PC-9 (cell line): ENCODE results near the gene EIF4E1B. TPM values are rescaled to one million over a fixed set of nuclear protein-coding genes. Genes with fewer than 3 reads are reported as not detected.

Experiments
- BruUV-seq: library from RNA; stranded (reverse); fragments of 400-500 nt; replicated peaks from 2 replicates; lab custom pipeline; 2021; lab: Mats Ljungman, UMichigan
- CTCF ChIA-PET: fragments of 300-600 bp; sonication (Branson Sonifier 250); formaldehyde crosslinking; loops from one replicate; lab custom pipeline; 2022; ENCODE audit warnings: antibody characterized with exemption; lab: Charles Lee
- POLR2A ChIA-PET: fragments of 300-600 bp; sonication (Branson Sonifier 250); formaldehyde crosslinking; loops from one replicate; lab custom pipeline; 2022; ENCODE audit warnings: antibody characterized with exemption; ENCODE audit not compliant: unreplicated experiment; lab: Charles Lee
- DNase-seq, 2 experiments: peaks; one replicate each; pipeline versions ENCODE4 v3.0.0 to v3.0.0-alpha.2; 2015 to 2022; ENCODE audit warnings: mixed read lengths in 1 of 2
- H2AFZ ChIP-seq: fragments of 200-600 bp; sonication (generic); 2 replicates; pipeline ENCODE4 v1.8.1; 2017; ENCODE audit warnings: antibody characterized with exemption
- H3F3A ChIP-seq: fragments of 200-600 bp; sonication (generic); 2 replicates; pipeline ENCODE4 v1.8.1; 2017; ENCODE audit warnings: antibody characterized with exemption, mild to moderate bottlenecking, low read depth; ENCODE audit not compliant: insufficient read depth
- H3K27ac ChIP-seq: fragments of 200-600 bp; sonication (generic); 2 replicates; pipeline ENCODE4 v1.6.1; 2016; ENCODE audit warnings: mixed run types
- H3K27me3 ChIP-seq: fragments of 200-600 bp; sonication (generic); 2 replicates; pipeline ENCODE4 v1.6.1; 2016; ENCODE audit warnings: low read depth, mixed run types; ENCODE audit not compliant: insufficient read depth
- H3K36me3 ChIP-seq: fragments of 200-600 bp; sonication (generic); 2 replicates; pipeline ENCODE4 v1.6.1; 2016; ENCODE audit warnings: low read depth, mixed run types
- H3K4me1 ChIP-seq: fragments of 200-600 bp; sonication (generic); replicated peaks from 2 replicates; pipeline ENCODE4 v1.6.1; 2016; ENCODE audit warnings: mixed run types; ENCODE audit not compliant: insufficient read depth
- H3K4me2 ChIP-seq: fragments of 200-600 bp; sonication (generic); 2 replicates; pipeline ENCODE4 v1.6.1; 2017; ENCODE audit warnings: mixed run types
- H3K4me3 ChIP-seq: fragments of 200-600 bp; sonication (generic); 2 replicates; pipeline ENCODE4 v1.6.1; 2016; ENCODE audit warnings: mixed run types
- H3K79me2 ChIP-seq: fragments of 200-600 bp; sonication (generic); 2 replicates; pipeline ENCODE4 v1.6.1; 2017; ENCODE audit warnings: low read depth, mixed run types
- H3K9me2 ChIP-seq: fragments of 200-600 bp; sonication (generic); 2 replicates; pipeline ENCODE4 v1.8.1; 2017; ENCODE audit warnings: mild to moderate bottlenecking; ENCODE audit not compliant: insufficient read depth
- H3K9me3 ChIP-seq: fragments of 200-600 bp; sonication (generic); 2 replicates; pipeline ENCODE4 v1.8.1; 2016; ENCODE audit warnings: low read depth; ENCODE audit not compliant: insufficient read depth
- H4K20me1 ChIP-seq: fragments of 200-600 bp; sonication (generic); 2 replicates; pipeline ENCODE4 v1.8.1; 2017; ENCODE audit not compliant: insufficient read depth
- EZH2 ChIP-seq: fragments of 200-600 bp; sonication (generic); IDR thresholded peaks from 2 replicates; pipeline ENCODE4 v1.8.0; 2017; ENCODE audit warnings: antibody characterized with exemption, low read depth
- intact Hi-C: fragments of 100-400 bp; cut with micrococcal nuclease; formaldehyde crosslinking; loops from one replicate; pipeline ENCODE4 v1.10.0; 2022; ENCODE audit not compliant: unreplicated experiment
- total RNA-seq: library from RNA; stranded (reverse); gene quantifications from 2 replicates; pipeline ENCODE4 v1.2.3, GENCODE V29; 2021
- TF ChIP-seq, protein P1 (sequence below): fragments of 200-600 bp; sonication (generic); conservative IDR thresholded peaks from 2 replicates; pipeline ENCODE4 v1.6.1; 2017; ENCODE audit warnings: mixed run types, antibody characterized with exemption, mild to moderate bottlenecking, moderate library complexity

The EIF4E1B gene
- total RNA-seq, 1 experiment from 2014 or later = not detected

DNA sequence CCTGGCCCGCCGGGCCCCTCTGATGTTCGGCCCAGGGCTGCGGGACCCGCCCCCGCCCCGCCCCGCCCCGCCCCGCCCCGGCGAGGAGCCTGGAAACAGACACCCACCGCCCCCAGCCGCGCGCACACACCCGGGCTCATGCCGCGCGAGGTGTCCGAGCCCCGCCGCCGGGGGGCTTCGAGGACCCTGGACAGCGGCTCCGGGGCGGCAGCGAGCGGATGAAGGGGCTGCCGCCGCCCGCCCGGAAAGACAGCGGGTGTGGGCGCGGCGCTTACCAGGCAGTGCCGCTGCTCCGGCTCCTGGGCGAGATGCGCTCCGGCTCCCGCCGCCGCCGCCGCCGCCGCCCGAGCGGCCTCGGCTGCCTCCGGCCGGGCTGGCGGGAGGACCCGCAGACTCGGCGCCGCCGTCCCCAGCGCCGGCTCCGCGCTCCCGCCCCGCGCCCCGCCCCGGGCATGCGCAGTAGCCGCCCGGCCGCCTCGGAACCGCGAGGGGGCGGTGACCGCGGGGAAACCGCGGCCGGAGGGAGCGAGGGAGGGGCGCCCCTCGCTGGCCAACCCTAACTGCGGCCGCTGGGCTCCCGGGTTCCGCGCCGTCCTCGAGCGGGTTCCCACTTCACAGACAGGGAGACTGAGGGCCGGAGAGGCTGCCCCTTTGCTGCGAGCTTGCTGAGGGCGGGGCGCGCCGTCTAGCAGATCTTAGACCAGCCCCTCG, 20.6 kb upstream of the EIF4E1B start, which contains the start of gene GPRIN1:
TSS of gene GPRIN1 (minus strand) at position 433 of the 711 bp plus-strand sequence. CDS start 10,322 bp downstream, outside the sequence.
- Histone ChIP-seq H3K79me2 (no peaks in the 10 kb centered on the region), H3K4me1 (peaks cover 17% of the 10 kb centered on the region; the same call in 1 of the 2 replicates), H2AFZ (peak within 1 kb of the TSS; percentile 82), H3K27ac (no peak within 1 kb of the TSS), H3K27me3 (no peaks in the 10 kb centered on the region), H3K36me3 (no peaks in the 10 kb centered on the region), H3K4me2 (peak within 1 kb of the TSS; percentile 78), H4K20me1 (peaks cover 4% of the 10 kb centered on the region; the same call in 1 of the 2 replicates), H3K4me3 (peak within 1 kb of the TSS; percentile 71), H3K9me3 (no peaks in the 10 kb centered on the region), H3K9me2 (no peaks in the 10 kb centered on the region), H3F3A (peaks cover 18% of the 10 kb centered on the region)
- CTCF ChIA-PET = interaction anchor here (0.5 kb wide), 1 partner anchor 53 kb away, joined by 4 read pairs; no protein-coding TSS in a partner anchor
- no peak for TF ChIP-seq EZH2
- TF ChIP-seq, protein P1, sequence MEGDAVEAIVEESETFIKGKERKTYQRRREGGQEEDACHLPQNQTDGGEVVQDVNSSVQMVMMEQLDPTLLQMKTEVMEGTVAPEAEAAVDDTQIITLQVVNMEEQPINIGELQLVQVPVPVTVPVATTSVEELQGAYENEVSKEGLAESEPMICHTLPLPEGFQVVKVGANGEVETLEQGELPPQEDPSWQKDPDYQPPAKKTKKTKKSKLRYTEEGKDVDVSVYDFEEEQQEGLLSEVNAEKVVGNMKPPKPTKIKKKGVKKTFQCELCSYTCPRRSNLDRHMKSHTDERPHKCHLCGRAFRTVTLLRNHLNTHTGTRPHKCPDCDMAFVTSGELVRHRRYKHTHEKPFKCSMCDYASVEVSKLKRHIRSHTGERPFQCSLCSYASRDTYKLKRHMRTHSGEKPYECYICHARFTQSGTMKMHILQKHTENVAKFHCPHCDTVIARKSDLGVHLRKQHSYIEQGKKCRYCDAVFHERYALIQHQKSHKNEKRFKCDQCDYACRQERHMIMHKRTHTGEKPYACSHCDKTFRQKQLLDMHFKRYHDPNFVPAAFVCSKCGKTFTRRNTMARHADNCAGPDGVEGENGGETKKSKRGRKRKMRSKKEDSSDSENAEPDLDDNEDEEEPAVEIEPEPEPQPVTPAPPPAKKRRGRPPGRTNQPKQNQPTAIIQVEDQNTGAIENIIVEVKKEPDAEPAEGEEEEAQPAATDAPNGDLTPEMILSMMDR = peak; percentile 39; the same call in 1 of the 2 replicates
- POLR2A ChIA-PET = no interaction called here
- intact Hi-C loops = loop anchor here (1.0 kb wide), 1 partner anchor 37 kb away; the partner anchor contains the start of gene TSPAN17
- BruUV-seq = no TSS peak
- peak in 1 of 2 experiments; percentile 73 for DNase-seq

DNA sequence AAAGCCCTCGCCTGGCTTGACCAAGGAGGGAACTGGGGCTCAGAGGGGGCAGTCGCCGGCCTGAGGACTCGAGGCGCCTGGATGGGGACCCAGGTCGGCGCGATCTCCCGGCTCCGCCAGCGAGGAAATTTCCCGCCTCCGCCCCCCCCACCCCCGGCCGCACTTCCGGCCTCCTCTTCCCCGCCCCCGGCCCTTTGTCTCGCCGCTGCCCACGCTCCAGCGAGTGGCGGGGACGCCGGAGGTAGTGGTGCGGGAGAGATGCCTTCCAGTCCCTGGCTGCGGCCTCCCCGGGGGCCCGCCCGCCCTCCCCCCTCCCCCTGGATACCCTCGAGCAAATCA, 20.1 kb upstream of the EIF4E1B start:
- intact Hi-C loops = no loop called here
- POLR2A ChIA-PET = no interaction called here
- Histone ChIP-seq H2AFZ (peak overlapping the region; percentile 82), H4K20me1 (peaks cover 4% of the 10 kb centered on the region; the same call in 1 of the 2 replicates), H3K27me3 (no peaks in the 10 kb centered on the region), H3K4me2 (peak overlapping the region; percentile 78), H3K36me3 (no peaks in the 10 kb centered on the region), H3K9me2 (no peaks in the 10 kb centered on the region), H3K4me3 (peak overlapping the region; percentile 71), H3K27ac (no peak overlapping the region), H3F3A (peaks cover 18% of the 10 kb centered on the region), H3K9me3 (no peaks in the 10 kb centered on the region), H3K4me1 (peaks cover 22% of the 10 kb centered on the region; the same call in 1 of the 2 replicates), H3K79me2 (no peaks in the 10 kb centered on the region)
- DNase-seq = no peak
- CTCF ChIA-PET = no interaction called here
- TF ChIP-seq, protein P1 = 0 out of 2 replicates have a peak, but pooled peaks have one; percentile 0
- TF ChIP-seq EZH2 = no peak
- no TSS peak for BruUV-seq

DNA sequence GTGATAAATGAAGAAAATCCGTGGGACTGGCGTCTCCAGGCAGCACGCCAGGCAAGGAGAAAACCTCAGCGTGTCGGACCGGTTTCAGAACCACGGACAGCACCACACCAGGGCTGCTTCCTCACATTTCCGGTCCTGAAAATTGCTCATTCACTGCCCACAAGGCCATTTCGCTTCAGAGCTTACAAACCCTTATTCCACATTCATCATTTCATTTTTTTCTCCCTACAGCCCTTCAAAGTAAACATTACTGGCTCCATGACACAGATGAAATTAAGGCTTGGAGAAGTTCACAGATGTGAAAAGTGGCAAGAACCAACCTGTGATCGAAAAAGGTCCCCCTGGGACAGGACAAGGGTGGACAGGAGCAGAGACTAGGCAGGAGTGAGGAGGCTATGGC, 19.0 kb upstream of the EIF4E1B start:
- TF ChIP-seq EZH2 = no peak
- TF ChIP-seq, protein P1 = no peak
- Histone ChIP-seq H3K9me2 (no peaks in the 10 kb centered on the region), H3K4me2 (no peak overlapping the region), H3K4me1 (peaks cover 24% of the 10 kb centered on the region; the same call in 1 of the 2 replicates), H3K36me3 (no peaks in the 10 kb centered on the region), H3F3A (peaks cover 18% of the 10 kb centered on the region), H4K20me1 (peaks cover 4% of the 10 kb centered on the region; the same call in 1 of the 2 replicates), H3K9me3 (no peaks in the 10 kb centered on the region), H3K27me3 (no peaks in the 10 kb centered on the region), H3K4me3 (no peak overlapping the region), H3K27ac (no peak overlapping the region), H2AFZ (no peak overlapping the region), H3K79me2 (no peaks in the 10 kb centered on the region)
- POLR2A ChIA-PET = no interaction called here
- peak; percentile 46 to 75 for DNase-seq
- no TSS peak for BruUV-seq
- intact Hi-C loops = no loop called here
- CTCF ChIA-PET = no interaction called here
